NCI-H2227 (cell line): ENCODE measurements around the gene LGR6.

Experiments
- DNase-seq: peaks from one replicate; lab custom pipeline; 2025; ENCODE audit not compliant: unreplicated experiment; lab: John Stamatoyannopoulos, UW

LGR6 gene

GRCh38 chr1:202217951-202218350 lies 24.4 kb downstream of the LGR6 start:
- DNase-seq = no peak

DNA sequence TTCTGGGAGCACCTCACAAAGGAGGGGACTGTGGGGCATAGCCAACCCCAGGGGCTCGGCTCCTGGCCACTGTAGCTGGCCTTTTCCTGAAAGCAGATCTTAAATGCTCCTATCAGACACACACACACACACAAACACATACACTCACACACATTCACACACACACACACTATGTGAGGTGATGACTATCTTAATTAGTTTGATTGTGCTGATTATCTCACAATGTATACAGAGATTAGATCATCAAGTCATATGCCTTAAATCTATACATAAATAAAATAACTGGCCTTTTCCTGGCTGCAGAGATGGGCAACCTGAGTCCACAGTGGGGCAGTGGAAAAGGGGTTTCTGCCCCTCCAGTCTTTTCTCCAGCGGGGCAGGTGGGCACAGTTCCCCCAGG lies 27.1 kb downstream of the LGR6 start:
- DNase-seq = no peak

DNA sequence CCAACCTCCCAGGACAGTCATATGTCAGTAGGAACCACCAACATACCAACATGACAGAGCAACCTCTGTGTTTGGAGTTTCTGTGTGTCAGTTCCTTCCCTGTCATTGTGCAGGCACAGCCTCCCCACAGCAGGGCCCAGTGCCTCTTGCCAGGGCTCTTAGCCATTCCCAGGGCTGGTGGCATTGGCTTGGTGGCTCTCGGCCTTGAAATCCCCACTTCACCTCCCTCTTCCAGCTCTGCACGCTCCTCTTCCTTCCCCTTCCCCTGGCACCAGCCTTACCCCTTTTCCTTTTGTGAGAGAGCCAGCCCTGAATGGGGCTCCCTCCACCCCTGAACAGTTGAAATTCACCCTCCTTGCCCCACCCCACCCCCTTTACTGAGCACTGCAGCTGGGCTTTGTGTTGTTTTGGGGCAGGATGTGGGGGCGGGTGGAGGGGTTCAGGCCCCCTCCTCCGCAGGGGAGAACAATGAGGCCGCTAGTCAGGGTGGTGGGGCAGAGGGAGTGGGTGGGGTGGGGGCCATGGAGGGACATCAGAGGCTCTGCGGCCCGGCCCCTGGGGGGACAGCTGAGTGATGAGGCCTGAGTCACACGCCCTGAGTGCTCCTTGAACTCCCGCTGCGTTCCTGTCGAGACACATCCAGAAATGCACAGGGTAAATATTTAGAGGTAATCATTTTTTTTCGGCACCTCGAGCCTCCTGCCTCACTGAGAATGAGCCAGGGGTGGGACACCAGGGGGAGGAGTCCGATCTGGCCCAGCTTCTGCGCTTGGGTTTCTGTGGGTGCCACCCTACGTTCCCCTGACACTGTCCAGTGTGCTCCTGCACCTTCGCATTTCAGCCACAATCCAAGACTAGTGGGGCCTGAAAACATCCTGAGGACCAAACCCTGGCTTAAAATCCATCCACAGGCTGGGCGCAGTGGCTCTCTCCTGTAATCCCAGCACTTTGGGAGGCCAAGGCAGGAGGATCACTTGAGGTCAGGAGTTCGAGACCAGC lies 28.6 kb downstream of the LGR6 start:
- DNase-seq = peak; percentile 14

DNA sequence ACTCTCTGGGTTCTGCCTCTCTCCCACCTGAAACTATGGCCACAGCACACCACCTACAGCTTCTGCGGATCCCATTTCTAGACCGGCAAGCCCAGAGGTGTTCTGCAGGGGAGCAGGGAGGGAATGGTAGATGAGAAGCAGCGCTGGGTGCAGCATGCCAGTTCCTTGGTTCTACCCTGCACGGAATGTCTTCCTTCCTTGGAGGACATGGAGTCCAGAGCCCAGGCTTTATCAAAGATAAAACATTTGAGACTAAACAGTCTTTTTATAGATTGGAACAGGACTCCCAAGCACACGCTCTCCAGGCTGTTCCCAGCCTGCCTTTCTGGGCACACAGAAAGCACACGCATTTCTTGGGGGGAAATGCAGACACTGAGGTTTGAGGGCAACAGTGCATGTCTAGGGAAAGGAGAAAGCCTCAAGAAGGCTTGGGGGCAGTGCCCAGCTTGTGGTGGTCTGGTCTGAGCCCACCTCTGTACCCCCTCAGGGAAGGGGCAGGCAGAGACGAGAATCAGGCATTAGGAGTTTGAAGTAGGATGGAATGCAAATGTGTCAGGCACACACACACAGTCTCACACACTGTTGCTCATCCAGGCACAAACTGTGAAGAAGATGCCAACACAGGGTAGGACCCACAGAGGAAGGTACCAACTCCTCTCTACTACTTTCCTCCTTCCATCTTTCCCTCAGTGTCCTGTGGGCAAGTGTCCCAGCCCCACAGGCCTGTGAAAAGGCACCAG lies 29.7 kb downstream of the LGR6 start:
- DNase-seq = no peak

DNA sequence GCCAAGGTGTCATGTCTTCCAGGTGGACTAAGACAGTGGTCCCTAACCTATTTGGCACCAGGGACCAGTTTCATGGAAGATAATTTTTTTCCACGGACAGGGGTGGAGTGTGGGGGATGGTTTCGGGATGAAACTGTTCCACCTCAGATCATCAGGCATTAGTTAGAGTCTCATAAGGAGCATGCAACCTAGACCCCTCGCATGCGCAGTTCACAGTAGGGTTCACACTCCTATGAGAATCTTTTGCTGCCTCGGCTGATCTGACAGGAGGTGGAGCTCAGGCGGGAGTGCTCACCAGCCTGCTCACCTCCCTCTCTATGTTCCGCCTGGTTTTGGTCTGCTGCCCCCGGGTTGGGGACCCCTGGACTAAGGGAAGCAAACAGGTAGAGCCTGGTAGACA lies 30.9 kb downstream of the LGR6 start:
- no peak for DNase-seq

GRCh38 chr1:202225131-202225530 lies 31.5 kb downstream of the LGR6 start:
- DNase-seq = no peak

DNA sequence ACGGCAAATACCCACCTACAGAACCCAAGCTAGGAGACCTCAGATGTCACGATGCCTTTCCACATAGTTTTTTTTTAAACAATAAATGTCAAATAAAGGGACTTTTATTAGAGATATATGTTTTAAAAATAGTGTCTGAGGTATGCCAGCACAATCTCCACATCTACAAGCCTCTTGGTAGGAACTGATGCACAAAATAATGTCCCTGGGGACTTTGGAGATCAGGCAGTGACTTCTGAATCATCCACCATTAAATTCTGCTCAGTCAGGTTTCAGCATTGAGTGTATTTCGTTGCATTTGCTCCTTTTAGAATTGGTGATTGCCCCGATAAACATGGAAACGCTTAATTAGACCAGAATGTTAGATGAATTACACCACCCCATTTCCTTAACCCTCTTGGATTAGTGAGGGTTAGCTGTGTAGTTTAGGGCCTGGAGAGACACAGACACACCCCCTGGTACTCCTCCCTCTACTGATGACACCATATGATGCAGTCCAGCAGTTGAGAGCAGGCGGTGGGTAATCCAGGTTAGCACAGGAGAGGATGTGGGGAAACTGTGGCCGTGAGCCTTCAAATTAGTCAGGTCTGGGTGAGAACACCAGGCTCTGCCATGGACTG lies 33.6 kb downstream of the LGR6 start:
- no peak for DNase-seq

GRCh38 chr1:202227997-202228401 lies 34.4 kb downstream of the LGR6 start:
- DNase-seq = no peak

GRCh38 chr1:202228484-202229122 lies 35.0 kb downstream of the LGR6 start:
- no peak for DNase-seq

DNA sequence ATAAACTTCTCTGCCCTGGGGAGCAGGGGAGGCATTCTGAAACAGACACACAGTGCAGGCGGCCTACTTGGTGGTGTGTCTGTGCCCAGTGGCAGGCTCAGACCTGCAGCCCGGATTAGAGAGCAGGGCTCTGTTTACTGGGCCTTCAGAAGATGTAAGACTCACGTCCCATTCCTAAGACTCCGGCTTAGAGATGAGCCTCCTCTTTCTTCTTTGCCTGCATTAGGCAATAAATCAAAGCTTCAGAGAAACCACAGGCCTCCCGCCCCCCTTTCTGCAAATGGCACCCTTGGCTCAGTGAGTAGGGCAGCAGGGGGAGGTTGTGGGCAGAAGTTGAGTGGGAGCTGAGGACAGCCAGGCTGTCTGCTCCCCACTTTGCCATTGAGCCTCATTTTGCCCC lies 35.8 kb downstream of the LGR6 start:
- no peak for DNase-seq

- no peak for DNase-seq
These were observed 36.7 kb downstream of the LGR6 start for GRCh38 chr1:202230061-202230938.

DNA sequence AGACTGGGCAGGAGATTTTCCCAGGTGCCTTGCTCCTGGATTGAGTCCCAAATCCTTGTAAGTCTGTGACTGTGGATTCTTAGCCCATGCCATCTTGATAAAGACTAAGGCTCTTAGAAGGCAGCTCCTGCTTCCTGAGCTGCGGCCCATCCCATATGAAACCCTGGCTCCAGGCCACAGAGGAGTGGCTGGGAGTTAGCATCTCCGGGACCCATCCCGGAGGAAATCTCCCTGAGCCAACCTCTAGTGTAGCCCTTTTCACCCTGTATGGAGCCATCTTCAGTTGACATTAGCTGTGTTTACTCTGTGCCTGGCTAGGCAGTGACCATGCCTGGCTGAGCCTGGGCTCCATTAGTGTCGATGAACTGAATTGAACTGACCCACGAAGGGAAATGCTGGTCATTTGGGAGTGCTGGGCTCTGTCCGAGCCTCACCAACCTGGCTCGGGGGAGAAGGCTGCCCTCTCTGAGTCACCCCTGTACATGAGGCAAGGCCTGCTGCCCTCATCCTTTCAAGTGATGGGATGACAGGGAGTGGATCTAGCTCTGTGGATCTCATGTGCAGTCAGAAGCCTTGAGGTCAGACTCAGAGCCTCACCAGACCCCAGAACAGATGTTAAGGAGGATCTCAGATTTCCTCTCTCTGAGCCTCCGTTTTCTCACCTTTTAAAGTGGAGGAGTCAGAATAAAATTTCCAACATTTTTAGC lies 37.5 kb downstream of the LGR6 start:
- DNase-seq = no peak

DNA sequence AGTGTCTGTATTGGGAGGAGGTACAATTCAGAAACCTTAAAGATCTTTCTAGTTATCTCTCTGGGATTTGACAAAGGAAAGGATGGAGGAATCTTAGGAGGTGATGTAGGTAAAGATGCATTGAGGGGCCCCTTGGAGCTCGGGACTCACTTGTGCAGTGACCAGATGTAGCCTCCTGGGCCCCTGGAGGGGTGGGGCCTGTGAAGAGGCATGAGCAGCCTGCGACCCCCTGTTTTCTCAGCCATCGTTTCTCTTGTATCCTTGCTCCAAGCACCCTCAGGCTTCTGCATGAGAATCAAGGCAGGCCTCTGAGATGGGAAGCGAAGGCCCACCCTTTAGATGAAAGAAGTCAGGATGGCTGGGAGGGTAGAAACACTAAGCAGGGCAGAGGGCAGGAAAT lies 39.6 kb downstream of the LGR6 start:
- no peak for DNase-seq

GRCh38 chr1:202233804-202234203 lies 40.2 kb downstream of the LGR6 start:
- DNase-seq = no peak

GRCh38 chr1:202234331-202235002 lies 40.9 kb downstream of the LGR6 start:
- no peak for DNase-seq

DNA sequence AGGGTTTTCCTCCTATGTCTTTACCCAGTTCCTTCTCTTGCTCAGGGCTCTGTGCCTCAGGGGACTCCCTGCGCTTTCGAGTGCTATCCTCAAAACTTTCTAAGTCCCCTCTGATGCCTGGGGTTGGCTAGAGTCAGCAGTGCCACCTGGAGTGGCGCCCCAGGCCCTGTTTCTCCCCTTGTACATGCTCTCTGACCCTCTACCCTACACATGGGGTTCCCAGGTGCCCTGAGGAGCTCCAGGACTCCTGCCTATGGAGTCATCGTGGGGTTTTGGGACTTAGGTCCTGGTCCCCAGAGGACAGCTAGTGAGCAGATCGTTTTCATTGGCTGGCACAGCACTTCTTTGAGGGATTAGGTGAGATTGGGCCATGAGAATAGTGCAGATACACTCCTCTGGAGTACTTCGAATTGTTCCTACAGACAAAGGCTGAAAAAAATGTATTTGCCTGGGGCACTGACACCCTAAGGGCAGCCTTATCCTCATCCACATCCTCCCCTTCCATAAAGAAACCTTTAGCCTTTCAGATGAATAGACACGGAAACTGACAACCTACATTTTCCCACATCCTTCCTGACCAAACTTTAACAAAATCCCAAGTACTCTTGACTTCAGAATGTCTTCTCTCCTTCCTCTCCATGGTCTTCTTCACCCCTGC lies 41.5 kb downstream of the LGR6 start:
- DNase-seq = no peak

DNA sequence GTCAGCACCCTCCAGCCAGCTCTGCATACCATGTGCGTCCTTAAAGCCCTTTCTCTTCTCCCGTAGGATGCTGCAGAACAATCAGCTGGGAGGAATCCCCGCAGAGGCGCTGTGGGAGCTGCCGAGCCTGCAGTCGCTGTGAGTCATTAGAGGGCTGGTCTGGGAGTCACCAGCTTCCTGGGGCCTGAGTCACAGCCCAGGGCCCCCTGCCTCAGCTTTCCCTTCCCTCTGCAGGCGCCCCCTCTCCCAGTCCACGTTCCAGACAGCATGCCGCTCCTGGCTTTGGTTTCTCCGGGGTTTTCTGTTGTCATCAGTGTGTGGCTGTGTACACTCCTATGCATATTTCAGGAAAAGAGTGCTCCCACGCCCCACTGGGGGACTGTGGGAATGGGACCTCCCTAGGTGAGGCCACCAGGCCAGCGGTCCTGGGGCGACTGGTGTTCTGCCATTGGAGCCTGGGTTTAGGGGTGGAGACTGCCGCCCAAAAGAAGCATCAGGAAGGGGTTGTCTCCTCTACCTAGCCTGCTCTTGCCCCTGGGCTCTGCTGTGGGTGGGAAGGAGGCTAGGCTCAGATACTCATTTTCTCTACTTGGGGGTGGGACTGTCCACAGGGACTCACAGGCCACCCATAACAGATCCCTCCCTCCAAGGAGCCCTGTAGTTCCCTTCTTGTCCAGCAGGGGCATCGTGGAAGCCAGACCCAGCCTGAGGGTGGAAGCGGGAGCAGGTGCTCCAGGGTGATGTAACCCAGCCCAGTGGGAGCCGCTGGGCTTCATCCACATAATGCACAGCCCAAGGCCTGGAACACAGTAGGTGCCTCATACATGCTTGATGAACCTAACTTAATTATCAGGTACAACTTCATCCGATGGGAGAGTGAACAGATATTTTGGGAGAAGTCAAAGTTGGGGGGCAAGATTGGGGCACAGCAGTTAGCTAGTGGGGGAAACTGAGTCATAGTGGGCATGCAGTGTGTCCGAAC lies 42.5 kb downstream of the LGR6 start:
- DNase-seq = peak; percentile 83
